ENCODE data around the gene FRMD6. TPM values are rescaled to one million over a fixed set of nuclear protein-coding genes. Genes with fewer than 3 reads are reported as not detected.

Gene FRMD6
- total and polyA plus RNA-seq, 9 of the 15 experiments (the other 6 are each of a cell fraction or from before 2014, with no cell fraction given), result 0.11 to 0.92 (median 0.53) TPM

DNA sequence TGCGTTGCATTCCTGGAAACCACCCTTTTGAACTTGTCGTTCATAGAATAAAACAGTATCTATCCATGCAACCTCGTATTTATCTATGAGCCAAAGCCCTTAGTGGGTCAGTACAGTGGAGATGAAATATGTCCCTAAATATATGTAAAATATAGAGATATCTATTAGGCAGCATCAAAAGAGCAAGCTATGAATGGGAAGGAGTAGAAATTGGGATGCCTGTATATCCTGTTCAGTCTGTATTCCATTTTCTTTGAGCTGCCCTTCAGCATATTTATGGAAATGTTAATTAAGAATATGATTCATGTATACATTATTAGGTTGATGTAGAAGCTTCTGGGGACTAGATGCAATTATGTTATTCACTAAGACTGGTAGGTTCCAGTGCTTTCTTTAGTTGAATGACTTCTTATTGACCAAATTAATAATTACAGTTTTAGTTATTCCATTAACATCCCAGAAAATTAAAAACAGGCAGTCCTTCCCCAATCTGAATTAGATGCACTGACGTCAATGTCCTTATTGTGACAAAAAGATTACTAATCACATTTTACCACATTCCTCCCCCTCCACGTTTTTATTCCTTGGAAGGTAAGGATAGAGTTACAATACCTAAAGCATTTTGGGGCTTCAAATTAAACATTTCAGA lies 11.9 kb upstream of the FRMD6 start (continued):
- TF ChIP-seq, protein P1, sequence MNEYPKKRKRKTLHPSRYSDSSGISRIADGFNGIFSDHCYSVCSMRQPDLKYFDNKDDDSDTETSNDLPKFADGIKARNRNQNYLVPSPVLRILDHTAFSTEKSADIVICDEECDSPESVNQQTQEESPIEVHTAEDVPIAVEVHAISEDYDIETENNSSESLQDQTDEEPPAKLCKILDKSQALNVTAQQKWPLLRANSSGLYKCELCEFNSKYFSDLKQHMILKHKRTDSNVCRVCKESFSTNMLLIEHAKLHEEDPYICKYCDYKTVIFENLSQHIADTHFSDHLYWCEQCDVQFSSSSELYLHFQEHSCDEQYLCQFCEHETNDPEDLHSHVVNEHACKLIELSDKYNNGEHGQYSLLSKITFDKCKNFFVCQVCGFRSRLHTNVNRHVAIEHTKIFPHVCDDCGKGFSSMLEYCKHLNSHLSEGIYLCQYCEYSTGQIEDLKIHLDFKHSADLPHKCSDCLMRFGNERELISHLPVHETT (CRISPR knock-in tag; conservative IDR thresholded peaks at IDR 0.05 in 1 of 2, IDR thresholded peaks at IDR 0.05 in 1 of 2), result no peak
- TF ChIP-seq ZNF551 (CRISPR knock-in tag; IDR thresholded peaks at IDR 0.05), result no peak

DNA sequence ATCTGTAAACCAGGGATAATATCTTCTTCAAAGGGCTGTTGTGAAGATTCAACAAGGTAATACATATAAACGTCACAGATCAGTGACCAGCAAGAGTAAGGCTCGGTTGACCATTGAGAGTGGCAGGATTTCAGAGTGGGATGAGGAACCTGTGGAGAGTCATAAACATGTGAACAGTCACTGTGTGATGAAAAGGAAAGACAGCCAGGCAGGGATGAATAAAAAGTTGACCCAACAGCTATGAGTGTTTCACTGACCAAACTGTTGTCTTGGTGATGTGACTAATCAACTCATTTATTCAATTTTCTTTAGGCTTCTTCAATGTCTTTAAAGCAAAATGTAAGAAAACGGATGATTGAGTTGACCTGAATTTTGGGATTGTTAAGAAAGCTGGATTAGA lies 8.6 kb upstream of the FRMD6 start:
- in situ Hi-C loops (cut with MboI), result no loop called here
- DNase-seq (ENCODE audit: extremely low read depth in 1 of 4, low spot score in 3 of 4) (no peak), FAIRE-seq (no peak), ATAC-seq (no peak)
- no peak overlapping the region for H3K4me3 ChIP-seq
- H2AFZ ChIP-seq (ENCODE audit: low read depth, low read length), result no peak overlapping the region
- no peaks in the 10 kb centered on the region for H3K36me3 ChIP-seq (ENCODE audit: control insufficient read depth, insufficient read depth, low read length)
- ChIA-PET POLR2A (no interaction called here), CTCF (ENCODE audit: low intra/inter-chr PET ratio) (no interaction called here)
- H3K27me3 ChIP-seq (ENCODE audit: control insufficient read depth in 2 of 2, insufficient read depth in 2 of 2, low read length in 2 of 2), result no peaks in the 10 kb centered on the region; a peak in 2 of 5 replicates
- H3K27ac ChIP-seq (ENCODE audit: extremely low read depth, low read depth, low read length), result no peak overlapping the region
- no peaks in the 10 kb centered on the region for H3K9me1 ChIP-seq (ENCODE audit: control insufficient read depth, insufficient read depth, low read length)
- no peak overlapping the region for H3K9ac ChIP-seq (ENCODE audit: insufficient read depth in 1 of 2, low read depth in 2 of 2, low read length in 2 of 2)
- 3% methylated on average over 3 of the region's 3 CpGs for WGBS (ENCODE audit: insufficient coverage, low coverage, missing lambda C conversion rate)
- no peak overlapping the region for H3K4me2 ChIP-seq (ENCODE audit: insufficient read depth, low read length)
- no peaks in the 10 kb centered on the region for H3K9me3 ChIP-seq (replicated peaks; ENCODE audit: control insufficient read depth, insufficient read depth, low read depth, low read length)
- H3K4me1 ChIP-seq (replicated peaks in 1 of 2; ENCODE audit: control insufficient read depth in 2 of 2, insufficient read depth in 2 of 2, low read length in 2 of 2), result no peaks in the 10 kb centered on the region
- no peaks in the 10 kb centered on the region for H4K20me1 ChIP-seq (replicated peaks; ENCODE audit: control insufficient read depth, insufficient read depth, low read length)
- intact Hi-C loops (cut with micrococcal nuclease), result no loop called here
- no peaks in the 10 kb centered on the region for H3K79me2 ChIP-seq (ENCODE audit: control insufficient read depth, insufficient read depth, low read length)
- no TSS peak for BruUV-seq (replicated peaks)
- TF ChIP-seq EP300 (IDR thresholded peaks at IDR 0.05; ENCODE audit: low read length), result no peak
- TF ChIP-seq MED1 (CRISPR knock-in tag; IDR thresholded peaks at IDR 0.05; ENCODE audit: borderline replicate concordance), result no peak
- TF ChIP-seq ZNF12 (CRISPR knock-in tag; IDR thresholded peaks at IDR 0.05), result no peak
- TF ChIP-seq, protein P2, sequence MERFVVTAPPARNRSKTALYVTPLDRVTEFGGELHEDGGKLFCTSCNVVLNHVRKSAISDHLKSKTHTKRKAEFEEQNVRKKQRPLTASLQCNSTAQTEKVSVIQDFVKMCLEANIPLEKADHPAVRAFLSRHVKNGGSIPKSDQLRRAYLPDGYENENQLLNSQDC (CRISPR knock-in tag; IDR thresholded peaks at IDR 0.05), result no peak
- TF ChIP-seq ZZZ3 (IDR thresholded peaks at IDR 0.05), result no peak
- TF ChIP-seq ZNF551 (CRISPR knock-in tag; IDR thresholded peaks at IDR 0.05), result no peak
- no peak for TF ChIP-seq ZNF707 (CRISPR knock-in tag; conservative IDR thresholded peaks at IDR 0.05)
- TF ChIP-seq ZNF165 (CRISPR knock-in tag; IDR thresholded peaks at IDR 0.05; ENCODE audit: borderline replicate concordance), result no peak
- no peak for TF ChIP-seq RBFOX2 (IDR thresholded peaks at IDR 0.05; ENCODE audit: low read depth, low read length)
- TF ChIP-seq ZNF583 (CRISPR knock-in tag; IDR thresholded peaks at IDR 0.05), result no peak
- no peak for TF ChIP-seq PCBP1 (IDR thresholded peaks at IDR 0.05; ENCODE audit: low read depth, low read length, poor library complexity, severe bottlenecking)
- TF ChIP-seq SMAD4 (CRISPR knock-in tag; conservative IDR thresholded peaks at IDR 0.05), result no peak
- TF ChIP-seq CAMTA2 (CRISPR knock-in tag; conservative IDR thresholded peaks at IDR 0.05), result no peak
- TF ChIP-seq ZNF224 (CRISPR knock-in tag; IDR thresholded peaks at IDR 0.05), result no peak
- TF ChIP-seq DNMT1 (IDR thresholded peaks at IDR 0.05), result no peak
- no peak for TF ChIP-seq GTF2F1 (IDR thresholded peaks at IDR 0.05; ENCODE audit: low read depth, low read length)
- TF ChIP-seq, protein P3, sequence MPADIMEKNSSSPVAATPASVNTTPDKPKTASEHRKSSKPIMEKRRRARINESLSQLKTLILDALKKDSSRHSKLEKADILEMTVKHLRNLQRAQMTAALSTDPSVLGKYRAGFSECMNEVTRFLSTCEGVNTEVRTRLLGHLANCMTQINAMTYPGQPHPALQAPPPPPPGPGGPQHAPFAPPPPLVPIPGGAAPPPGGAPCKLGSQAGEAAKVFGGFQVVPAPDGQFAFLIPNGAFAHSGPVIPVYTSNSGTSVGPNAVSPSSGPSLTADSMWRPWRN (IDR thresholded peaks at IDR 0.05; ENCODE audit: low read depth), result no peak
- TF ChIP-seq CBX8 (IDR thresholded peaks at IDR 0.05; ENCODE audit: borderline replicate concordance, extremely low read depth, low read depth, low read length, poor library complexity, severe bottlenecking), result no peak
- TF ChIP-seq ZNF408 (CRISPR knock-in tag; IDR thresholded peaks at IDR 0.05; ENCODE audit: low read depth), result no peak
